ENCODE results near the gene PHF21A.
"Not testable (repeated sequence)": the region's sequence is repeated elsewhere in the genome, so short reads cannot be mapped to it uniquely, and the experiment has no call there.

Gene PHF21A

GRCh38 chr11:45918331-45918941 is 202.8 kb downstream of the PHF21A start:
- peak; percentile 82 for DNase-seq

- peak; percentile 99 for DNase-seq
Observed at GRCh38 chr11:45917623-45918330, 203.5 kb downstream of the PHF21A start, which contains the start of gene PEX16. PEX16 (minus strand) TSS chr11:45917877; CDS start chr11:45917811, 66 bp downstream.

- DNase-seq, result no peak
Observed at GRCh38 chr11:45917286-45917622, 204.0 kb downstream of the PHF21A start.

- DNase-seq, result no peak
Observed at GRCh38 chr11:45915446-45915845, 205.8 kb downstream of the PHF21A start.

GRCh38 chr11:45913942-45914635 is 207.2 kb downstream of the PHF21A start:
- DNase-seq, result no peak

- no peak for DNase-seq
Observed at GRCh38 chr11:45913514-45913913, 207.7 kb downstream of the PHF21A start.

- DNase-seq, result no peak
Observed at GRCh38 chr11:45910623-45911022, 210.6 kb downstream of the PHF21A start.

GRCh38 chr11:45909594-45910475 is 211.4 kb downstream of the PHF21A start:
- DNase-seq, result no peak

- no peak for DNase-seq
Observed at GRCh38 chr11:45907911-45908370, 213.3 kb downstream of the PHF21A start.

GRCh38 chr11:45906965-45907611 is 214.2 kb downstream of the PHF21A start, which contains the start of gene FREY1:
FREY1 (minus strand) TSS chr11:45907271; CDS start chr11:45907245, 26 bp downstream.
- DNase-seq, result no peak

- no peak for DNase-seq
Observed at GRCh38 chr11:45906096-45906682, 215.1 kb downstream of the PHF21A start.

GRCh38 chr11:45905576-45905975 is 215.7 kb downstream of the PHF21A start:
- not testable (repeated sequence) for DNase-seq

- no peak for DNase-seq
Observed at GRCh38 chr11:45905095-45905494, 216.2 kb downstream of the PHF21A start.

GRCh38 chr11:45904309-45904915 is 216.8 kb downstream of the PHF21A start:
- DNase-seq, result no peak

- no peak for DNase-seq
Observed at GRCh38 chr11:45902452-45903380, 218.5 kb downstream of the PHF21A start.

- DNase-seq, result no peak
Observed at GRCh38 chr11:45901626-45902025, 219.6 kb downstream of the PHF21A start.

GRCh38 chr11:45900916-45901617 is 220.2 kb downstream of the PHF21A start:
- no peak for DNase-seq

GRCh38 chr11:45900175-45900800 is 221.0 kb downstream of the PHF21A start:
- peak; percentile 16 for DNase-seq
